Panc1 (cell line): ENCODE data around the gene EEF1AKMT1.

ENCODE experiments used
- CTCF ChIP-seq: fragments of 450-650 bp; IDR thresholded peaks from 2 replicates; pipeline ENCODE4 v1.5.1; 2017; ENCODE audit warnings: mild to moderate bottlenecking
- SIN3A ChIP-seq: IDR thresholded peaks from 2 replicates; pipeline ENCODE4 v1.6.1; 2012; ENCODE audit warnings: low read depth, mild to moderate bottlenecking, low read length, moderate library complexity, borderline replicate concordance; ENCODE audit not compliant: insufficient read depth

DNA sequence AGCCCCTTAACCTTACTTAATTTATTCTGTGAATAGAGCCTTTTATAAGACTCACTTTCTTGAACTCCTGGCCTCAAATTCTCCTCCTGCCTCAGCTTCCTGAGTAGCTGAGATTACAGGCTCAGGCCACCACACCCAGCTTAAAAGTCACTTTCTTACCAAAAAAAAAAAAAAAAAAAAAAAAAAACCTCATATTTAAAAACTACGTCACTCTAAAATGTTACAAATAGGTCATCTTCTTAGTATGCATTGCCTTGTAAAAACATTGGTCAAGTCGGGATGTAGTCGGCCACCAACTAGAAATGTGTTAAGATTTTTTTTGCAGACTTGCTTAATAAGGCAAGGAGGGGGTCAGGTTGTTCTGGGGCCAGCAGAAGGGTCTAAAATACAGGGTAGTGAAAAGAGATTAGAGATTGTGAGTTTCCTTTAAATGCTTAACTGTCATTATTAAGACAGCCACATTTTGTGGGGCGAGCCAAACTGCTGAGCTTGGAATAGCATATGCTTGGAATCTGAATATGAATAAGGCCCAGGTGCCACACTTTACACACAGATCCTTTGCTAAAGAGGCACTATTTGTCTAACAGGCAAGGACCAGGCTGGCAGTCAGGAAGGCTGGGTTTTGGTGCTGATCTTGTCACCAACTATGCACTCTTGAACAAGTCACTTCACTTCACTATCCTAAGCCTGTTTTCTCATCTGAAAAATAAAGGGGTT, 86.7 kb downstream of the EEF1AKMT1 start:
- TF ChIP-seq CTCF (no peak), SIN3A (no peak)
